Uterus (tissue), 4 donors: ENCODE data around the gene NRF1. TPM values are rescaled to one million over a fixed set of nuclear protein-coding genes. Genes with fewer than 3 reads are reported as not detected.

Experiments used
- DNase-seq, 2 donors: peaks; one replicate each; pipeline ENCODE4 v3.0.0-alpha.2; 2019 to 2020
- H3K27ac ChIP-seq, 2 donors: fragments of 200-600 bp; sonication (generic); 1 replicate in 1 of 2; 2 replicates in 1 of 2; pipeline ENCODE4 v1.5.1; 2016 to 2018
- H3K27me3 ChIP-seq, 2 donors: fragments of 200-600 bp; sonication (generic); one replicate each; pipeline ENCODE4 v1.5.1; 2018 to 2019; ENCODE audit warnings: control low read depth in 1 of 2
- H3K36me3 ChIP-seq, 2 donors: fragments of 200-600 bp; sonication (generic); one replicate each; pipeline ENCODE4 v1.5.1; 2019; ENCODE audit warnings: control low read depth in 1 of 2
- H3K4me1 ChIP-seq, 2 donors: fragments of 200-600 bp; sonication (generic); one replicate each; pipeline ENCODE4 v1.5.1; 2018 to 2019; ENCODE audit warnings: control low read depth in 1 of 2
- H3K4me3 ChIP-seq, 2 donors: fragments of 200-600 bp; sonication (generic); 1 replicate in 1 of 2; 2 replicates in 1 of 2; pipeline ENCODE4 v1.5.1; 2018 to 2019; ENCODE audit warnings: mild to moderate bottlenecking in 1 of 2
- H3K9me3 ChIP-seq, 2 donors: fragments of 200-600 bp; sonication (generic); one replicate each; pipeline ENCODE4 v1.5.1; 2019; ENCODE audit warnings: control low read depth in 1 of 2
- POLR2A ChIP-seq, 2 donors: fragments of 450-650 bp; IDR thresholded peaks; one replicate each; pipeline ENCODE4 v1.6.1; 2016; ENCODE audit warnings: antibody characterized with exemption in 2 of 2, mild to moderate bottlenecking in 1 of 2, moderate library complexity in 1 of 2
- intact Hi-C: fragments of 100-400 bp; cut with DNase I; formaldehyde crosslinking; loops from one replicate; pipeline ENCODE4 v1.15.1; 2023; ENCODE audit warnings: low total_unique reads
- total RNA-seq, 4 donors: library from RNA; depleted of rRNA in 3 of 4; stranded (reverse); fragments of >200 nt in 3 of 4; gene quantifications; one replicate each; pipeline versions ENCODE4 v1.1.0 to v1.2.4, GENCODE V29; 2014 to 2023
- TF ChIP-seq, protein P1 (sequence below), 4 experiments: fragments of 200-600 bp in 2 of 4; fragments of 450-650 bp in 2 of 4; sonication (generic) in 2 of 4; IDR thresholded peaks; one replicate each; pipeline ENCODE4 v1.5.1; 2016 to 2019; ENCODE audit warnings: antibody characterized with exemption in 4 of 4, mild to moderate bottlenecking in 2 of 4, moderate library complexity in 1 of 4
- donor health status: DM: yes; HTN: yes; CAD: no.

The NRF1 gene
- total RNA-seq, 4 donors from 2014 or later = 18.2 to 56.5 (median 40.4) TPM

GRCh38 chr7:129771201-129771927 is 159.8 kb downstream of the NRF1 start:
- DNase-seq = no peak
- intact Hi-C loops = no loop called here
- no peaks in the 10 kb centered on the region for H3K36me3 ChIP-seq
- no peak for TF ChIP-seq POLR2A (IDR thresholded peaks at IDR 0.05)
- TF ChIP-seq, protein P1, sequence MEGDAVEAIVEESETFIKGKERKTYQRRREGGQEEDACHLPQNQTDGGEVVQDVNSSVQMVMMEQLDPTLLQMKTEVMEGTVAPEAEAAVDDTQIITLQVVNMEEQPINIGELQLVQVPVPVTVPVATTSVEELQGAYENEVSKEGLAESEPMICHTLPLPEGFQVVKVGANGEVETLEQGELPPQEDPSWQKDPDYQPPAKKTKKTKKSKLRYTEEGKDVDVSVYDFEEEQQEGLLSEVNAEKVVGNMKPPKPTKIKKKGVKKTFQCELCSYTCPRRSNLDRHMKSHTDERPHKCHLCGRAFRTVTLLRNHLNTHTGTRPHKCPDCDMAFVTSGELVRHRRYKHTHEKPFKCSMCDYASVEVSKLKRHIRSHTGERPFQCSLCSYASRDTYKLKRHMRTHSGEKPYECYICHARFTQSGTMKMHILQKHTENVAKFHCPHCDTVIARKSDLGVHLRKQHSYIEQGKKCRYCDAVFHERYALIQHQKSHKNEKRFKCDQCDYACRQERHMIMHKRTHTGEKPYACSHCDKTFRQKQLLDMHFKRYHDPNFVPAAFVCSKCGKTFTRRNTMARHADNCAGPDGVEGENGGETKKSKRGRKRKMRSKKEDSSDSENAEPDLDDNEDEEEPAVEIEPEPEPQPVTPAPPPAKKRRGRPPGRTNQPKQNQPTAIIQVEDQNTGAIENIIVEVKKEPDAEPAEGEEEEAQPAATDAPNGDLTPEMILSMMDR (IDR thresholded peaks at IDR 0.05) = no peak
- no peaks in the 10 kb centered on the region for H3K9me3 ChIP-seq
- no peaks in the 10 kb centered on the region for H3K27me3 ChIP-seq
- no peak overlapping the region for H3K27ac ChIP-seq
- H3K4me3 ChIP-seq = no peak overlapping the region
- no peaks in the 10 kb centered on the region for H3K4me1 ChIP-seq

DNA sequence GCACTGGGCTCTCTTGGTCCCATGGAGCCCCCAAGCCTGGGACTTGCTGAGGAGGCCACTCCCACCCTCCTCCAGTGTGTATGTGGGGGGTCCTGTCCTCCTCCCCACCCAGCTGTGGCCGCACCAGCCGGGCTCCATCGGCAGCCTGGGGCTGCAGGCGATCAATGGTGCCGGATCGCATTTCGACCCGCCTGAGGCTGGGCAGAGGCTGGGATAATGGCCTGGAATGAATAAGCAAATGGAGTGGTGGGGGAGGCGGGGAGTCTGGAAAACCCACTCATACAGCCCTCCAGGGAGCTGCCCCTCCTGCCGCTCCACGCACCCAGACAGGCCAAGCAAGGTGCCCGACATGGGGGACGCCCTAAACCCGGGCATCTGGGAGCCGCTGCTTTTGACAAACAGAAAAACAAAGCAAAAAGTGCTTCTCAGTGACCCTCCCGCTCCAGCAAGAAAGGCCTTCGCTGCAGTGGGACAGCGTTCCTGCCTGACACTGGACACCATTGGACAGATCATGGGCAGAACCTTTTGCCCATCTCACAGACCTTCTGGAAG is 160.5 kb downstream of the NRF1 start:
- H3K27ac ChIP-seq = no peak overlapping the region
- intact Hi-C loops = no loop called here
- peaks cover 0 to 1% of the 10 kb centered on the region in 2 donors for H3K27me3 ChIP-seq
- DNase-seq = no peak
- no peaks in the 10 kb centered on the region for H3K4me1 ChIP-seq
- no peaks in the 10 kb centered on the region for H3K36me3 ChIP-seq
- TF ChIP-seq POLR2A (IDR thresholded peaks at IDR 0.05) = no peak
- TF ChIP-seq, protein P1 (IDR thresholded peaks at IDR 0.05) = no peak
- no peak overlapping the region for H3K4me3 ChIP-seq
- H3K9me3 ChIP-seq = no peaks in the 10 kb centered on the region

- Histone ChIP-seq H3K36me3 (no peaks in the 10 kb centered on the region), H3K4me1 (no peaks in the 10 kb centered on the region), H3K27me3 (peaks cover 0 to 9% of the 10 kb centered on the region in 2 donors), H3K4me3 (no peak overlapping the region), H3K27ac (no peak overlapping the region), H3K9me3 (no peaks in the 10 kb centered on the region)
- intact Hi-C loops = no loop called here
- no peak for DNase-seq
- TF ChIP-seq, protein P1 (IDR thresholded peaks at IDR 0.05) = no peak
- TF ChIP-seq POLR2A (IDR thresholded peaks at IDR 0.05) = no peak
Measured at GRCh38 chr7:129772646-129773280, 161.2 kb downstream of the NRF1 start.

DNA sequence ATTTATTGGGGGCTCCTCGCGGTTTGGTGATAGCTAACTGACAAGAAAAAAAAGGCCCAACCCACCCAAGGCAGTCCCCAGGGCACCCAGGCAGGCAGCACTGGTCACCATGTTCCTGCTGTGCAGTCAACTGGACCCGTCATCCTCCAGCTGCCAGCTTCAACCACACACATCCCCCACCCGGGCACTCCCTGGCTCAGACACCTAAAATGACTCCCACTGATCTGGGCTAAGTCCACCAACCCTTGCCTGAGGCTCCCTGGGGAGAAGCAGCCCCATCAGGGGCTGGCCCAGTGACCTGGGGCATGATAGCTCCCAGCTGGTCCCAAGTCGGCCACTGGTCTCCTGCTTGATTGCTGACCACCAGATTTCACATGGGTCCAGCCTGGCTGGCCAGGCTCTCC is 161.8 kb downstream of the NRF1 start:
- H3K27ac ChIP-seq = no peak overlapping the region
- H3K27me3 ChIP-seq = peaks cover 0 to 14% of the 10 kb centered on the region in 2 donors

More for the DNA sequence above, 161.8 kb downstream of the NRF1 start:
- H3K4me1 ChIP-seq = no peaks in the 10 kb centered on the region
- no peaks in the 10 kb centered on the region for H3K36me3 ChIP-seq
- TF ChIP-seq, protein P1 (IDR thresholded peaks at IDR 0.05) = no peak
- no peak for TF ChIP-seq POLR2A (IDR thresholded peaks at IDR 0.05)
- DNase-seq = no peak
- intact Hi-C loops = no loop called here
- H3K4me3 ChIP-seq = no peak overlapping the region
- no peaks in the 10 kb centered on the region for H3K9me3 ChIP-seq
